Activated CD4-positive, alpha-beta memory T cell treated with anti-CD3 and anti-CD28 coated beads for 36 hours (primary cell): ENCODE results near the gene GNAO1. TPM values are rescaled to one million over a fixed set of nuclear protein-coding genes. Genes with fewer than 3 reads are reported as not detected.
A peak's percentile ranks its signal among the peaks of the same experiment; 100 is the strongest.

Experiments
- CTCF ChIA-PET: fragments of 350-600 bp; sonication (Branson Sonifier 250); formaldehyde crosslinking; loops from one replicate; lab custom pipeline; 2021; ENCODE audit warnings: antibody characterized with exemption, inconsistent platforms; lab: Charles Lee
- POLR2A ChIA-PET: fragments of 350-600 bp; sonication (Branson Sonifier 250); formaldehyde crosslinking; loops from one replicate; lab custom pipeline; 2021; ENCODE audit warnings: antibody characterized with exemption; lab: Charles Lee
- DNase-seq: peaks from one replicate; pipeline ENCODE4 v3.0.0-alpha.2; 2020
- H3K27ac Mint-ChIP-seq: one replicate; pipeline ENCODE4 v1.8.0; 2021; ENCODE audit warnings: mixed read lengths
- H3K27me3 Mint-ChIP-seq: one replicate; pipeline ENCODE4 v1.8.0; 2021; ENCODE audit warnings: mixed read lengths
- H3K36me3 Mint-ChIP-seq: one replicate; pipeline ENCODE4 v1.8.0; 2021; ENCODE audit warnings: mixed read lengths
- H3K4me1 Mint-ChIP-seq: one replicate; pipeline ENCODE4 v1.8.0; 2021; ENCODE audit warnings: low read depth, mixed read lengths
- H3K4me3 Mint-ChIP-seq: one replicate; pipeline ENCODE4 v1.8.0; 2021; ENCODE audit warnings: mild to moderate bottlenecking, mixed read lengths
- H3K9me3 Mint-ChIP-seq: one replicate; pipeline ENCODE4 v1.8.0; 2021; ENCODE audit warnings: mixed read lengths
- intact Hi-C: fragments of 100-400 bp; cut with micrococcal nuclease; formaldehyde crosslinking; loops from one replicate; pipeline ENCODE4 v1.15.1; 2023
- total RNA-seq, 2 experiments: library from RNA; stranded (reverse); gene quantifications; one replicate each; pipeline ENCODE4 v1.2.3, GENCODE V29; 2021

Gene GNAO1
- total RNA-seq, 2 experiments from 2014 or later: 1.3 to 1.4 TPM

DNA sequence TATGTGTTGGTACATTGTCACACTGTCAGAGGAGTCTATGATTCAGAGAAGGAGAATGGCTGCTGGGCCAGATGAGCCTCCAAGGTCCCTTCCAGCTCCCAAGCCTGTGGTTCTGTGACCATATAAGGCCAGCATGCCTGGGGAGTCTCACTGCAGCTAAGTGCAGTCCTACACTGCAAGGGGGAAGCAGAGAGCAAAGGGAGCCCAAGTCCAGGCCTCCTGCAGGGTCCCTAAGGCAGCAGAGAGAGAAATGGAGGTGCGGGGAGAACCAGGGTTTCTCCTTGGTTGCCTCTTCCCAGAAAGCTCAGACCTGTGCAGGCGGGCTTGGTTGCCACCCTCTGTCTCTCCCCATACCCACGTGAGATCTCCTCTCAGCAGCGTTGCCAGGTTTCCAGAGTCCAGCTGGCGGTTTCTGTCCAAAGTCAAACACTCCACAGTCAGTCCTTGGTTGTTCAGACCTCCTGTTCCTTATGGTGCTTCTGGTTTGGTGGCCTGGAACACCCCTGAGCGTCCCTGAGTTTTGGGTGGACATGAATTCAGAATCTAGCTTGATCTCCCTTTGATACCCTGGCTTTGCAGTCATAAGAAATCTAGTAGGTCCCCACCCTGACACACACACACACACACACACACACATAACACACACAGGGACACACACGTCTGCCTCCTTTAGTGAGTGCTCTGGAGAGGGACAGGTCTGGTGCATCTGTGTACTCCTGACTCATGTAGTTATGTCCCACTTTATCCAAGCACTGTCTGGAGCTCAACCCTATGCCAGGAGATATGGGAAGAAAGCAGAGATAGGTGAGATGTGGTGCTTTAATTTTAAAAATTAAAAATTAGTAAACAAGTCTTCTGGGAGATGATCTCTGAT lies 78.8 kb downstream of the GNAO1 start:
- Mint-ChIP-seq H3K27me3 (no peaks in the 10 kb centered on the region), H3K27ac (no peak overlapping the region), H3K4me1 (no peaks in the 10 kb centered on the region), H3K36me3 (no peaks in the 10 kb centered on the region), H3K9me3 (peaks cover 2% of the 10 kb centered on the region), H3K4me3 (no peak overlapping the region)
- DNase-seq: no peak
- POLR2A ChIA-PET: interaction anchor here (1.1 kb wide), 1 partner anchor 11 kb away, joined by 3 read pairs; no protein-coding TSS in a partner anchor
- intact Hi-C loops: no loop called here
- CTCF ChIA-PET: interaction anchor here (0.6 to 1.4 kb wide), 2 partner anchors 9 to 19 kb away, joined by 3 to 4 read pairs; no protein-coding TSS in a partner anchor

GRCh38 chr16:56270828-56271227 lies 79.5 kb downstream of the GNAO1 start:
- Mint-ChIP-seq H3K27ac (no peak overlapping the region), H3K27me3 (no peaks in the 10 kb centered on the region), H3K4me1 (no peaks in the 10 kb centered on the region), H3K9me3 (peaks cover 2% of the 10 kb centered on the region), H3K36me3 (no peaks in the 10 kb centered on the region), H3K4me3 (no peak overlapping the region)
- no peak for DNase-seq
- ChIA-PET POLR2A (interaction anchor here (0.5 to 1.1 kb wide), 2 partner anchors 10 to 761 kb away, joined by 3 to 5 read pairs; no protein-coding TSS in a partner anchor), CTCF (interaction anchor here (1.4 kb wide), 1 partner anchor 9 kb away, joined by 4 read pairs; no protein-coding TSS in a partner anchor)
- intact Hi-C loops: no loop called here

GRCh38 chr16:56272583-56272894 lies 81.2 kb downstream of the GNAO1 start:
- Mint-ChIP-seq H3K9me3 (peaks cover 2% of the 10 kb centered on the region), H3K4me3 (no peak overlapping the region), H3K4me1 (peaks cover 1% of the 10 kb centered on the region), H3K27me3 (no peaks in the 10 kb centered on the region), H3K27ac (no peak overlapping the region), H3K36me3 (no peaks in the 10 kb centered on the region)
- intact Hi-C loops: no loop called here
- ChIA-PET POLR2A (no interaction called here), CTCF (interaction anchor here (0.6 kb wide), 1 partner anchor 84 kb away, joined by 3 read pairs; no protein-coding TSS in a partner anchor)
- DNase-seq: no peak

GRCh38 chr16:56273615-56274014 lies 82.3 kb downstream of the GNAO1 start:
- Mint-ChIP-seq H3K27me3 (no peaks in the 10 kb centered on the region), H3K9me3 (peaks cover 2% of the 10 kb centered on the region), H3K27ac (no peak overlapping the region), H3K36me3 (no peaks in the 10 kb centered on the region), H3K4me1 (peaks cover 8% of the 10 kb centered on the region), H3K4me3 (no peak overlapping the region)
- ChIA-PET POLR2A (no interaction called here), CTCF (no interaction called here)
- intact Hi-C loops: no loop called here
- DNase-seq: no peak

DNA sequence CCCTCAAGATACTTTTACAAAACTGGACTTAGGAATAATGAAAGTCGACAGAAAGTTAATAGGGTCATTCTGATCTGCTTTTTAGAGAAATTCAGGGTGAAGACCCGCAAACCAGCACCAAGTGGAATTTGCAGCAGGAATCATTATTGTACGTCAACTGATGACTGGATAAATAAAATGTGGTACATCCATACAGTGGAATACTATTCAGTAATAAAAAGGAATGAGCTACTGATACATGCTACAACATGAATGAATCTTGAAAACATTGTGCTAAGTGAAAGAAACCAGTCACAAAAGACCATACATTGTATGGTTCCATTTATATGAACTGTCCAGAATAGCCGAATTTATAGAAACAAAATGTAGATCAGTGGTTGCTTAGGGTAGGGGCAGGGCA lies 83.1 kb downstream of the GNAO1 start:
- CTCF ChIA-PET: no interaction called here
- POLR2A ChIA-PET: no interaction called here
- H3K36me3 Mint-ChIP-seq: no peaks in the 10 kb centered on the region

DNA sequence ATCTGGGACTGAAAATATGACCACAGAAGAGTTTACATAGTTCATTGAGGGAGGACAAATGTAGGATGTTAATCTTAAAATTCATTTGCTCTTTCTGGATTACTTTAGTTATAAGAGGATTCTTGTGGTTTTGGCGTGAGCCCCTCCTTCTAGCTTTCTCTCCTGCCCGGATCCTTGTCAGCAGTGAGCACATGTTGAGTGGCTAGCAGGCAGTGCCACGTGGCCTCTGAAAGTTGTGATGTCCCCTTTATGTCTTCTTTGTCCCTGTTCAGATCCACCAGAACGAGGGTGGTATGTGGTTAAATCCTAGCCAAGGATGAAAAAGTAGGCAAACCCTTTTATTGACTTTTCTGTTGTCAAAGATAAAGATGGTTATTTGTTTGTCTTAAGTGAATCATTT lies 83.8 kb downstream of the GNAO1 start:
- Mint-ChIP-seq H3K36me3 (no peaks in the 10 kb centered on the region), H3K4me3 (no peak overlapping the region), H3K4me1 (peaks cover 23% of the 10 kb centered on the region), H3K9me3 (peaks cover 2% of the 10 kb centered on the region), H3K27me3 (no peaks in the 10 kb centered on the region), H3K27ac (no peak overlapping the region)
- ChIA-PET POLR2A (no interaction called here), CTCF (no interaction called here)
- intact Hi-C loops: no loop called here
- DNase-seq: no peak

More for the DNA sequence above, 83.1 kb downstream of the GNAO1 start:
- Mint-ChIP-seq H3K27ac (no peak overlapping the region), H3K4me1 (peaks cover 16% of the 10 kb centered on the region), H3K27me3 (no peaks in the 10 kb centered on the region), H3K4me3 (no peak overlapping the region), H3K9me3 (peaks cover 2% of the 10 kb centered on the region)
- intact Hi-C loops: no loop called here
- no peak for DNase-seq

- DNase-seq: no peak
- Mint-ChIP-seq H3K27me3 (no peaks in the 10 kb centered on the region), H3K4me1 (peaks cover 25% of the 10 kb centered on the region), H3K27ac (no peak overlapping the region), H3K9me3 (peaks cover 2% of the 10 kb centered on the region), H3K4me3 (no peak overlapping the region), H3K36me3 (no peaks in the 10 kb centered on the region)
- POLR2A ChIA-PET: no interaction called here
- intact Hi-C loops: no loop called here
- CTCF ChIA-PET: no interaction called here
These were observed 84.5 kb downstream of the GNAO1 start for GRCh38 chr16:56275801-56276200.

GRCh38 chr16:56277075-56277474 lies 85.8 kb downstream of the GNAO1 start:
- peaks cover 2% of the 10 kb centered on the region for H3K9me3 Mint-ChIP-seq
- no peaks in the 10 kb centered on the region for H3K27me3 Mint-ChIP-seq
- no peak for DNase-seq
- intact Hi-C loops: no loop called here
- H3K27ac Mint-ChIP-seq: no peak overlapping the region
- peaks cover 25% of the 10 kb centered on the region for H3K4me1 Mint-ChIP-seq
- no peaks in the 10 kb centered on the region for H3K36me3 Mint-ChIP-seq
- ChIA-PET CTCF (no interaction called here), POLR2A (interaction anchor here (0.7 kb wide), 1 partner anchor 77 kb away, joined by 3 read pairs; no protein-coding TSS in a partner anchor)
- no peak overlapping the region for H3K4me3 Mint-ChIP-seq

DNA sequence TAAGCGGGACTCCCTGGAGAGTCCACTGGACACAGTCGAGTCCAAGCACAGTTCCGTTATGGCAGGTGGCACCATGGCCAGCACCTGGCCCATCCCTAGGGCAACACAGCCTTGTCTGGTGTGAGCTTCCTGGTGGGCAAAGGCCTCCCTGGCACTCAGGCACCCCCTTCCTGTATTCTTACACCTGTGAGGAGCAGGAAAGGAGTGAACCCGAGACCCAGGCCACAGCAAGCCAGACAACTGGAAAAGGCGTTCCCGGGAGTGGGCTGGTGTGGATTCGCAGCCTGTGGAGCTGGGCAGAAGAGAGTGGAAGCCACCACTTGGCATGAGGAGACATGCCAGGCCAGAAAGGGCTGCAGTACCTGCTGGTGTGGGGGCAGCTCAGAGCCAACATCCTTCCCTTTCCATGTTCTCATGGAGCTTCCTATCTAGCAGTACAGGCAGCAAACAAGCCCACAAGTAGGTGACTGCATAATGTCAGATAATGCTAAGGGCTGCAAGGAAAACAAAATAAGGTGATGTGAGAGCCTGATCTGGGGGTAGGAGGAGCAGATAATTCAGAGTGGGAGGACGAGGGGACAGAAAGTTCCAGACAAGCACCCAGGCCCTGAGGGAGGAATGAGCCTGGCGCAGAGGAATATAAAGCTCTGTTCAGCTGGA lies 87.0 kb downstream of the GNAO1 start:
- POLR2A ChIA-PET: interaction anchor here (2.0 kb wide), 1 partner anchor 14 kb away, joined by 6 read pairs; no protein-coding TSS in a partner anchor
- no peaks in the 10 kb centered on the region for H3K36me3 Mint-ChIP-seq
- peaks cover 25% of the 10 kb centered on the region for H3K4me1 Mint-ChIP-seq
- peaks cover 2% of the 10 kb centered on the region for H3K9me3 Mint-ChIP-seq
- no peak for DNase-seq
- no peak overlapping the region for H3K27ac Mint-ChIP-seq
- no peaks in the 10 kb centered on the region for H3K27me3 Mint-ChIP-seq
- intact Hi-C loops: no loop called here
- no peak overlapping the region for H3K4me3 Mint-ChIP-seq
- CTCF ChIA-PET: interaction anchor here (1.0 to 2.4 kb wide), 3 partner anchors 12 to 26 kb away, joined by 3 to 6 read pairs (median 6); no protein-coding TSS in a partner anchor

DNA sequence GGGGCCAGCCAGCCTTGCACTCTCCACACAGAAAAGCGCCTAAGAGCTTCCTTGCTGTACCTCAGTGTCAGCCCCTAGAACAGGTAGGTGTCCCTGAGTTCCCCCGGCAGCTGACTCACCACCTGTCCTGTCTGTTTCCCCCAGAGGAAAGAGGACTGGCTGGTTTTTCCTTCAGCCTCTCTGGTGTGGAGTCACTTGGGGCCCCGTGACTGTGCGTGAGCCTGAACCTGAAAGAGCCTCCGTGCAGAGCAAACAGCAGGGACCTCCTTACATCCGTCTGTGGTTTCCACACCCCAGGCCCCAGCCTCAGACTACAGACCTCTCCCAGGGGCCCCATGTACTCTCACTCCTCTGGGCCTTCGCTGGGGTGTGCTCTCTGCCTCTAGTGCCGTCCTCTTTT lies 87.8 kb downstream of the GNAO1 start:
- no peaks in the 10 kb centered on the region for H3K27me3 Mint-ChIP-seq
- intact Hi-C loops: loop anchor here (1.0 kb wide), 1 partner anchor 39 kb away; no protein-coding TSS in a partner anchor

GRCh38 chr16:56279914-56280313 lies 88.6 kb downstream of the GNAO1 start:
- DNase-seq: no peak
- Mint-ChIP-seq H3K27ac (no peak overlapping the region), H3K9me3 (no peaks in the 10 kb centered on the region), H3K4me3 (no peak overlapping the region), H3K4me1 (peaks cover 25% of the 10 kb centered on the region), H3K36me3 (no peaks in the 10 kb centered on the region), H3K27me3 (no peaks in the 10 kb centered on the region)
- intact Hi-C loops: loop anchor here (1.0 kb wide), 1 partner anchor 38 kb away; no protein-coding TSS in a partner anchor
- ChIA-PET CTCF (interaction anchor here (1.0 to 2.4 kb wide), 5 partner anchors 10 to 82 kb away, joined by 3 to 6 read pairs (median 5); no protein-coding TSS in a partner anchor), POLR2A (interaction anchor here (0.5 kb wide), 1 partner anchor 89 kb away, joined by 3 read pairs; the partner anchor contains the start of gene GNAO1)

More for the DNA sequence above, 87.8 kb downstream of the GNAO1 start:
- ChIA-PET CTCF (interaction anchor here (1.0 to 2.4 kb wide), 6 partner anchors 9 to 81 kb away, joined by 3 to 6 read pairs (median 4); no protein-coding TSS in a partner anchor), POLR2A (interaction anchor here (2.0 kb wide), 1 partner anchor 15 kb away, joined by 6 read pairs; no protein-coding TSS in a partner anchor)
- Mint-ChIP-seq H3K4me3 (no peak overlapping the region), H3K9me3 (peaks cover 2% of the 10 kb centered on the region), H3K36me3 (no peaks in the 10 kb centered on the region), H3K27ac (peak overlapping the region; percentile 4), H3K4me1 (peaks cover 25% of the 10 kb centered on the region)
- DNase-seq: peak; percentile 80
